ENCODE results near the gene TGFBRAP1. TPM values are rescaled to one million over a fixed set of nuclear protein-coding genes. Genes with fewer than 3 reads are reported as not detected.

TGFBRAP1 gene
- total and polyA plus RNA-seq, 9 of the 15 experiments (the other 6 are each of a cell fraction or from before 2014, with no cell fraction given) = 3.7 to 18.0 (median 11.0) TPM

- TF ChIP-seq ZFX (CRISPR knock-in tag; IDR thresholded peaks at IDR 0.05) = peak; percentile 76
- TF ChIP-seq ZNF780A (CRISPR knock-in tag; IDR thresholded peaks at IDR 0.05) = no peak
- TF ChIP-seq, protein P1, sequence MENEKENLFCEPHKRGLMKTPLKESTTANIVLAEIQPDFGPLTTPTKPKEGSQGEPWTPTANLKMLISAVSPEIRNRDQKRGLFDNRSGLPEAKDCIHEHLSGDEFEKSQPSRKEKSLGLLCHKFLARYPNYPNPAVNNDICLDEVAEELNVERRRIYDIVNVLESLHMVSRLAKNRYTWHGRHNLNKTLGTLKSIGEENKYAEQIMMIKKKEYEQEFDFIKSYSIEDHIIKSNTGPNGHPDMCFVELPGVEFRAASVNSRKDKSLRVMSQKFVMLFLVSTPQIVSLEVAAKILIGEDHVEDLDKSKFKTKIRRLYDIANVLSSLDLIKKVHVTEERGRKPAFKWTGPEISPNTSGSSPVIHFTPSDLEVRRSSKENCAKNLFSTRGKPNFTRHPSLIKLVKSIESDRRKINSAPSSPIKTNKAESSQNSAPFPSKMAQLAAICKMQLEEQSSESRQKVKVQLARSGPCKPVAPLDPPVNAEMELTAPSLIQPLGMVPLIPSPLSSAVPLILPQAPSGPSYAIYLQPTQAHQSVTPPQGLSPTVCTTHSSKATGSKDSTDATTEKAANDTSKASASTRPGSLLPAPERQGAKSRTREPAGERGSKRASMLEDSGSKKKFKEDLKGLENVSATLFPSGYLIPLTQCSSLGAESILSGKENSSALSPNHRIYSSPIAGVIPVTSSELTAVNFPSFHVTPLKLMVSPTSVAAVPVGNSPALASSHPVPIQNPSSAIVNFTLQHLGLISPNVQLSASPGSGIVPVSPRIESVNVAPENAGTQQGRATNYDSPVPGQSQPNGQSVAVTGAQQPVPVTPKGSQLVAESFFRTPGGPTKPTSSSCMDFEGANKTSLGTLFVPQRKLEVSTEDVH (IDR thresholded peaks at IDR 0.05; ENCODE audit: low read depth, partially characterized antibody) = peak; percentile 96
- TF ChIP-seq WHSC1 (IDR thresholded peaks at IDR 0.05; ENCODE audit: low read length) = no peak
- TF ChIP-seq RBFOX2 (IDR thresholded peaks at IDR 0.05; ENCODE audit: low read depth, low read length) = peak; percentile 85
- TF ChIP-seq, protein P2, sequence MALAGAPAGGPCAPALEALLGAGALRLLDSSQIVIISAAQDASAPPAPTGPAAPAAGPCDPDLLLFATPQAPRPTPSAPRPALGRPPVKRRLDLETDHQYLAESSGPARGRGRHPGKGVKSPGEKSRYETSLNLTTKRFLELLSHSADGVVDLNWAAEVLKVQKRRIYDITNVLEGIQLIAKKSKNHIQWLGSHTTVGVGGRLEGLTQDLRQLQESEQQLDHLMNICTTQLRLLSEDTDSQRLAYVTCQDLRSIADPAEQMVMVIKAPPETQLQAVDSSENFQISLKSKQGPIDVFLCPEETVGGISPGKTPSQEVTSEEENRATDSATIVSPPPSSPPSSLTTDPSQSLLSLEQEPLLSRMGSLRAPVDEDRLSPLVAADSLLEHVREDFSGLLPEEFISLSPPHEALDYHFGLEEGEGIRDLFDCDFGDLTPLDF (CRISPR knock-in tag; IDR thresholded peaks at IDR 0.05) = no peak
- TF ChIP-seq SMARCA4 (IDR thresholded peaks at IDR 0.05) = no peak
- TF ChIP-seq ZNF212 (CRISPR knock-in tag; IDR thresholded peaks at IDR 0.05) = no peak
- peak; percentile 44; the same call in 1 of the 2 replicates for TF ChIP-seq MGA (IDR thresholded peaks at IDR 0.05)
Observed at GRCh38 chr2:105337122-105338019, 7.8 kb upstream of the TGFBRAP1 start, which contains the start of gene C2orf49 (continued).
